ENCODE measurements around the gene SFRP5.
A peak's percentile ranks its signal among the peaks of the same experiment; 100 is the strongest.

Gene SFRP5

DNA sequence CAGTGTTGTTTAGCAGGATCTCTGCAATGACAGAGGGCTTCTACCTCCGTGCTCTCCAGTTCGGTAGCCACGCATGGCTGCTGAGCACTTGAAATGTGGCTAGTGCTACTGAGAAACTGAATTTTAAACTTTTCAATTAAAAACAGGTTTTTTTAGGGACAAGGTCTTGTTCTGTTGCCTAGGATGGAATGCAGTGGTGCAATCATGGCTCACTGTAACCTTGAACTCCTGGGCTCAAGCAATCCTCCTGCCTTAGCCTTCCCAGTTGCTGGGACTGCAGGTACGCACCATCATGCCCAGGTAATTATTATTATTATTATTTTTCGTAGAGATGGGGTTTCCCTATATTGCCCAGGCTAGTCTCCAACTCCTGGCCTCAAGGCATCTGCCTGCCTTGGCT lies 13.4 kb upstream of the SFRP5 start:
- no peak for DNase-seq (ENCODE audit: low spot score)

DNA sequence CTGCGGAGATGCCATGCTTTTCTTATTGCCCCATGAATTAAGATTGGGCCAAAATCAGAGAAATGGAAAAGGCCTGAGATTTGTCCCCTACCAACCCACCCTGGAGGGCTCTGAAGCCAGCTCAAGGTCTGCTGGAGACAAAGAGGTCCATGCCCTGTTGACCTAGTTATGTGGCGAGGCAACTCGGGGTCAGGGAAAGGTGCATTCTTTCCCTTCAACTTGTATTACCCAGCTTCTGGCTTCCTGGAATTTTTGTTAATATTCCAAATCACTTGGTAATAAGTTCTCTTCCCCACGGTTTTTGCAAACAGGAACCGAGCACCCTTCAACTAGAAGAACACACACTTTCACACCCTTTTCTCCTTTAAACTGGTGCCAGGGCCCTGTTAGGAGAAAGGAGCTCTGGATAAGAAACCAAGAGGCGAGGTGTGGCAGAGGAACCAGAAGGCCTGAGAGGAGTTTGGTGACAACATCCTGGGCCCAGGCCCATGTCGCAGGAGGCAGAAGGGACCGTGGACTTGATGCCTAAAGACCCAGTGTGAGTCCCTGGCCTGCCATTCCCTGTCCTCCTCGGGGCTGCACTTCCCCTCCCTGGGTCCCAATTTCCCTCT lies 12.5 kb upstream of the SFRP5 start:
- no peak for DNase-seq (ENCODE audit: low spot score)

DNA sequence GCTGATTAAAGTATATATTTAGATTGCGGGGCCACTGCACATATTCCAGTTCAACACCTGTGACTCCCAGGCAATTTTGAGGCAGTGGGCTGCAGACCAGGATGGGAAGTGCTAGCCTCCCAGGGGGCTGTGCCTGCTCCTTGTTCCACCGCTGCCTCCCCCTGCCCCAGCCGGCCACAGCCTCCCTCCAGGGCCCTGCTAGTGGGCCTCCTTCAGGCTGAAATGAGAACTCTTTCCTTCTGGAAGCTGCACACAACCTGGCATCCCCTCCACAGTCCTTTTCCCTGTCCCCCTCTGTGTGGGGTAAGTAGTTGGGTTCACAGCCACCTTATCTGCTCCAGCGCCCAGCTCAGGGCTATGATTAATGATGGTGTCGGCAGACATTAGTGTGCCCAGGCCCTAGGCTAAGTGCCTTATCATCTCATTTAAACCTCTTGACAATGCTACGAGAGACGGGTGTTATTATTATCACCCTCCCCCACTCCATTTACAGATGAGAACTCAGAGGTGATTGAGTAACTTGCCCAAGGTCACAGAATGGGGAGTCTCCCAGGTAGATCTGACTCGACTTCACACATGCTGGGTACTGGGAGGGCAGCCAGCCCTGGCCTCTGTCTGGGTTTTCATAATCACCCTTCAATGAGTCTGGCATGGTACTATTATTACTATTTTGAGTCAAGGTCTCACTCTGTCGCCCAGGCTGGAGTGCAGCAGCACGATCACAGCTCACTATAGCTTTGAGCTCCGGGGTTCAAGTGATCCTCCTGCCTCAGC lies 10.8 kb upstream of the SFRP5 start:
- DNase-seq (ENCODE audit: low spot score) = no peak

DNA sequence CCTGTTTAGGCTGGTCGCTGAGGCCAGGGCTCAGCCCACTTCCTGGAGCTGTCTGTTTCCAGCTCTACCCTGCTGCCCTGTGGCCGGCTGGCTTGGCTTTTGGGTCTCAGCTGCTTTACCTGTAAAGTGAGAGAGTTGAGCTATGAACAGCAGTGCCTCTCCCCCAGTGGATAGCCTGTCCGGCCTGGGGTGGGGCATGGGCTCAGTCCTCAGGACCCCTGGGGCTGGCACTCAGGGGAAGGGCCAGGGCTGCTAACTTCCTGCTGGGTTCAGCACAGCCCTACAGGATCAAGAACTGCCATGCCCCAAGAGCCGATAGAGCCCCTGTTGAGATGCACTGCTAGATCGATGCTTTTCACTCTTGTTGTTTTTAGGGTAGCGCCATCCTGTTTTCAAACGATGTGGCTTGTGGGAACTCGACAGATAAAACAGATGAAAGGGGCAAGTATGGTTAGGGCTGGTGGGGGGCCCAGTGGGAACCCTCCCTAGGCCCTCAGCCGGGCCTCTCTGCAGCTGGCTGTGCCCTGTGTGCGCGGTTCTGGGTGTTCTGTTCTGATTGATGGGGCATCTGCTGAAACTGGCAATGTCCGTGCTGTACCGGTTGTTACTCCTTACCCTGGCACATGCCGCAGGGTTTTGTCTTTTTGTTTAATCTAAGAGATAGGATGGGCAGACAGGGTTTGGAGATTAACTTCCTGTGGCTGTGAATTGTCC lies 10.0 kb upstream of the SFRP5 start:
- DNase-seq (ENCODE audit: low spot score) = no peak

DNA sequence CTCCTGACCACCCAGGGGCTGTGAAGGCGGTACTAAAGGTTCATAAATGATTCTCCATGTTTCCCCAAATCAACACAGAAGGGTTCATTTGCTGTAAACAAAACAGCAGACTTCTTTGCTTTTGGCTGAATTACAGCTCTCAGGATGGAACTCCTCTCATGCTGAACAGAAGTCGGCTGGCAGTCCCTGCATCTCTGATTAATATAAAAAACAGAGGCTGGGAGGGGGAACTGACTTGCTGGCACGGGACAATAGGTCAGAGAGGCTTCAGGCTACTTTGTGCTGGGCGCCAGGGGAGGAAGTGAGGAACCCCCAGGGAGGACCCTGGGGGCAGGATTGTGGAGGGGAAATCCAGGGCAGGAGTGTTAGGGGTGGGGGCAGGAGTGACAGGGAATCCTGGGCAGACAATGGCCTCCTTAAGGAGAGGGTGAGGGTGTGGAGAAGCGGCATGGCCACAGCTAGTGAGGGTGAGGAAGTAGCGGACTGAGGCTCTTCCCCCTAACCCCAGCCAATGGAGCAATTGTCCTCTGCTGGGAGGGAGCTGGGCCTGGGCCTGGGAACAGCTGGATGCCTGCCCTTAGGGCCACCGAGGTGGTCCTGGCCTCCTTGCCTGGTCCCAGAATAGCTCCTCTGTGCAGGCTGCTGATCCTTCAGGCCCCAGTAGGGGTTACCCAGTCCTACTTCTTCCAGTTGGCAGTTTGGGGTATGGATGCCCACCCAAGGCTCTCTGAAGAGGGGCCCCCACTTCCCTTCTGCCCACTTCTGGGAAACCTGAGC lies 9.2 kb upstream of the SFRP5 start:
- no peak for DNase-seq (ENCODE audit: low spot score)

DNA sequence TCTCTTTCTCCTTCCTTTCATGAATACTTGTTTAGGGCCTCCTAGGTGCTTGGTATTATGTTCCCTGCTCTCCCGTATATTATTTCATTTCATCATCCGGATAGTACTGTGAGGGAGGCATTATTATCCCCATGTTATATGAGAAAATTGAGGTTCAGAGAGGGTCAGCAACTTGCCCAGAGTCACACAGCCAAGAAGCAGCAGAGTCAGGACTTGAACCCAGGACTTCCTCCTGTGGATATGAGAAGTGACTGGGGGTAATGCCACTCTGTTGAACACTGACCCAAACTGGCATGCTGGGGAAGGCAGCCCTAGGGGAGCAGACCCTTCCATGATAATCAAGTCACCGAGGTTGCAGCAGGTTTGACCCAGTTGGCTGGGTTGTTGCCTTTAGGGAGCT lies 8.2 kb upstream of the SFRP5 start:
- DNase-seq (ENCODE audit: low spot score) = no peak

DNA sequence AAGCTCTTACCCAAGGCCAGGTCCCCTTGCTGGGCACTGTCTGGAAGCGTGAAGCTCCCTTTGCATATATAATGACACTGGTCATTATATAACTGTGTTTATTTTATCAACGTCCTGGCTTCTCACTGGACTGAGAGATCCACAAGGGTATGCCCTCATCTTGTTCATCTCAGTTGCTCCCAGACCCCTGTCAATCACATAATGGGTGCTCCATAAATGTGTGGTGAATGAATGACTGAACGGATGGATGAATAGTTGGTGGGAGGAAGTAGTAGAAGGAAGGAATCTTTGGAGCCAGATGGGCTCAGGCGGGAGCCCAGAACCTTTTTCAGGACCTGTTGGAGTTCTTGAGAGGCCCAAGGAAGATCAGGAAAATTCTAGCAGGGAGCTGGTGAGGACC lies 7.7 kb upstream of the SFRP5 start:
- no peak for DNase-seq (ENCODE audit: low spot score)

DNA sequence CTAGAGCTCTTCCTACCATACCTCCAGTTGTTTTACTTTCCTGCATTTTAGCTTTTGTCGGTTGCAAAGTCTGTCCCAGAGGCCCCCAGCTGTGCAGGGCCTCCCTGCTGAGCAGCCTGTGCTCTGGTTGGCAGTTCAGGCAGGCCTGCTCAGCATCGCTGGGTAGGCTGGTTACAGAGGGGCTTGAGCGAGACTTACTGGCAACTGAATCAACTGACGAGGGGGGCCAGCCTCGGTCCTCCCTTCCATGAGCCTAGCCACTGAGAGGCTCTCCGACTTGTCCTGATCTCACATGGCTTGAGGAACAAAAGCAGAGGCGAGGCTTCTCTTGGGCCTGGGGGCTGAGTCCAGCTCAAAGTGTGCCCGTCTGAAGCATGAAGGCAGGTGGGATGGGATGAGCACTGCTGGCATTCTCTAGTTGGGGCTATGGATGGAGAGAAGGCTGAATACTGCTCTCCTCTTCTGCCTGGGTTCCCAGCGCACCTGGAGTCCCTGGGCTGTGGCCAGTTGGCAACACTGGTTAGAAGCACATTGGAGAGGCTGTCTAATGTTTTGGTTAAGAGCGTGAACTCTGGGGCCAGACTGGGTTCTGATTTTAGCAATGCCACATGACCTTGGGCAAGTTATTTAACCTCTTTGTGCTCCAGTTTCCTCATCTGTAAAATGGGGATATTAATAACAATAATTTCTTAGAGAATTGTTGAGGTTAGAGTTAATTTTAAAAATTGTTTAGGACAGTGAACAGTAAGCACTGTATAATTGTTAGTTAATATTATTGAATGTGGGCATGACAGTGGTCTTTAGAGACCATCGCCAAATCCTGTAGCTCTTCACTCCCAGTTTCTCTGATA lies 6.9 kb upstream of the SFRP5 start:
- DNase-seq (ENCODE audit: low spot score) = no peak

DNA sequence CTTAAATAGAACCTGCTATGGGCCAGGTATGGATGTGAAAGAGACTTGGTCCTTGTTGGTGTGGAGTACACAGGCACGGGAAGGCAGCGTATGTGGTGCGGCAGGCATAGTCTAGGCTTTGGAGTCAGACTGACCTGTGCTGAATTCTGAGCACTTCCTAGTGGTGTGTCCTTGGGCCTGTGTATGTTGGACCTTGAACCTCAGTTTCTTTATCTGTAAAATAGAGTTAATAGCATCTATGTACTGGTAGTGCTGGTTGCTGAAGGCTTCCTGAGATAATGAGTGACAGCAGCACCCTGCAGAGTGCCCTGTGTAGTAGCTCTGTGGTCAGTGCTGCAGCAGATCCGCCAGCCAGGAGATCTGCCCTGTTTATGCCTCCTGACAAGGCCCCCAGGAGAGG lies 5.3 kb upstream of the SFRP5 start:
- DNase-seq (ENCODE audit: low spot score) = no peak

DNA sequence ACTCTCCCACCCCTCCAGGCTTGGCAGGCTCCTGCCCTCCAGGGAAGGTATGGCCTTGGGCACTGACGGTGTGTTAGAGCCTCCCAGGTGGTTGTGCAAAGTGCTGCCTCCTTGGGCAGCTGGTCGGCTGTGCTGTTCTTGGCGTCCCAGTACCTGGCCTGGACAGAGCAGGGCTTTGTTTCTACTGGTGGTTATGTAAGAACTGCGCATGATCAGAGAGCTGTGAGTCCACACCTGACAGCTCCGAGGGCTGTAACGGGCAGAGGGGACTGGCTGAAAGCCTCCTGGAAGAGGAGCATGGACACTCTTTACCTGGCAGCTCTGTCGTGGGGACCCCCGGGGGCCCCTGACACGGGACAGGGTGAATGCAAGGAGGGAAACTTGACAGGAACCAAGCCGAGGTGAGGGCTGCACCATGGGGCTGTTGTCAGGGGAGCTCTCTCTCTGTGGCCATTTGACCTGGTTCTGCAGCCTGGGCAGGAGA lies 3.1 kb upstream of the SFRP5 start:
- no peak for DNase-seq (ENCODE audit: low spot score)

DNA sequence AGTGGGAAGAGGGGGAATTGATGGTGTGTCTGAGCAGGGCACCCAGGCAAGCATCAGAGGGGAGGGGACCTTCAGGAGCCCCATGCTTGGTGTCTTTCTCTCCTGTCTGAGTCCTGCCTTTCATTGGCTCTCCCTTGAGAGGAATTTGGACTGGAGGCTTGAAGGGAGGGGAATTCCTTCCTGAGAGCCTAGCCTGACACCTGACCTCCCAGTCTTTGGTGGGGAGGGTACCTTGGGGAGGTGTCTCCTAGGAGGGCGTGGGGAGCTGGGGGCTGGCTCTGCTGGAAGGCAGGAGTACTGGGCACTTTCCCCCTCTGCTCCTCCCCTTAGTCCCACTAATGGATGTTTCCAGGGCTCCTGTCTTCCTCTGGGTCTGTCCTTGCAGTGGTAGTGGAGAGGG lies 1.3 kb upstream of the SFRP5 start:
- DNase-seq (ENCODE audit: low spot score) = no peak

DNA sequence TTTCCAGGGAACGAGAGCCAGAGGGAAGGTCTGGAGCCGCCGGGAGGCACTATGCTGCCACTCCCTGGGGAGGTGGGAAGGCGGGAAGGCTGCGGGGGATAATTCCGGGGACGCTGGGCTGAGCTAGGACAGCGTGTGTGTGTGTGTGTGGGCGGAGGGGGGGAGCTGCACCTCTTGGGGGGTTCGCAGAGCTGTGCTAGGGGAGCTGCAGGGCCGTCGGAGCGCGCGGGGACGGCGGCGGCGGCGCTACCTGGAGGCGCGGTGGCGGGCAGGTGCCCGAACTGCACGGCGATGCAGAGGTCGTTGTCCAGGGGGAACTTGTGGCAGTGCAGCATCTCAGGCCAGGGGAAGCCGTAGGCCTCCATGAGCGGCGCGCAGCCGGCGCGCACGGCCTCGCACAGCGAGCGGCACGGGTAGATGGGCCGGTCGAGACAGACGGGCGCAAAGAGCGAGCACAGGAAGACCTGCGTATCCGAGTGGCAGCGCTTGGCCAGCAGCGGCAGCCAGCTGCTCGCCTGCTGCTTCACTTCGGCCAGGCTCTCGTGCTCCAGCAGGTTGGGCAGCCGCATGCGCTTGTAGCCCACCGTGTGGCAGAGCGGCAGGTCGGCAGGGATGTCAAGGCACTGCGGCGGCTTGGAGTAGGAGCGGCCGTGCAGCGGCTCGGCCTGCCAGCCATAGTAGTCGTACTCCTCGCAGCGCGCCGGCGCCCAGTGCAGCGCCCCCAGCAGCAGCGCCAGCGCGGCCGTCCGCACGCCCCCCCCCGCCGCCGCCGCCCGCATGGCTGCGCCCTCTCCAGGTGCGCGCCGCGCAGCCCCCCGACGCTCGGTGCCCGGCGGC lies 526 bp downstream of the SFRP5 start:
- peak; percentile 74 for DNase-seq (ENCODE audit: low spot score)

DNA sequence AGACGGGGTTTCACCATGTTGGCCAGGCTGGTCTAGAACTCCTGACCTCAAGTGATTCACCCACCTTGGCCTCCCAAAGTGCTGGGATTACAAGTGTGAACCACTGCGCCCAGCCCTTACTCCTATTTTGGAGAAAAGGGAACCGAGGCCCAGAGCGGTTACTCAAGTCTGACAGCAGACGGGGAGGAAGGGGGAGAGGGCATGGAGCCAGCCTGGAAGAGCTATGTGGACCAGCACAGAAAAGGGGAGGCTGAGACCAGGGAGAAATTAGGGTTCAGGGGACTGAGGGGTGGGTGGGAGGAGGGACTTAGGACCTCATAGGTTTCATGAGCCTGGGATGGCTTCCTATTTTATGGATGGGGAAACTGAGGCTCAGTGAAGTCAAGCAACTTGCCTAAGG lies 1.5 kb downstream of the SFRP5 start:
- DNase-seq (ENCODE audit: low spot score) = no peak

DNA sequence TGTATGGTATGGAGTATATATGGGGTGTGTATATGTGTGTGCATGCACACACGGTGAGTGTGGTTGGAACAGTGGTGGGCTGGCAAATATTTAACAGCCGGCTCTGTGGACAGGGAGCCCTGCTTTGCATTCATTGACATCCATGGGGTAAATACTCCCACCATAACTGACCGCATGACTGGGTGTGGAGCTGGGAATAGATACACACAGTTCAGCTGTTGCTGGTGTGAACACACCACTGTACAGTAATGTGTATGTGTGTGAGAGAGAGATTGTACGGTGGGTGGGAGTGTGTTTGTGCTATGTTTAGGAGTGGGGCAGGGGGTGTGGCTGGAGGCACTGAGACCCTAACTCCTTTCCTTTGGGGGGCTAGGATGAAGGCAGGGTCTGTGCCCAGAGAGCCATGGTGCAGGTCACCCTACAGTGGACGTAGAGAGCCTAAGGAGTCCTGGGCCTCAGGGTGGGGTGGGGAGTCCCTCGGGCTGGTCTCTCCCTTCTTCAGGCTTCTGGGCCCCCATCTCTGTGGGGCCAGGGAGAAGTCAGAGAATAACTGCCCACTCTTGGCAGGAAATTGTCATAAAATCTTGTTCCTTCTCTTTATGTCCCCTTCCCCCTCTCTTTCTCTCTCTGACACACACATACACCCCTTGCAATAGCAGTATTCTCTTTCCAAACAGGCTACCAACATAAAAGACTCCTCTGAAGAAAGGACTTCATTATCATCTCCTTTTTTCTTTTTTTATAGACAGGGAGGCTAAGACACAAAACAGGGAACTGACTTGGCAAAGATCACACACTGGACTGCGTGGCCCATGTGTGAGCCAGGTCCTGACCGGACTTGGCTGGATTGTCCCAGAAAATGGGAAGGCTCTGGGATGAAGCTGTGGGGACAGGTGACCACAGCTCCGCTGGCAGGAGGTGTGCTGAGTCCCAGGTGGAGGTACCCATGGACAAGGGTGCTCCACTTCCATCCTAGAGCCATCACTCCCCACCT lies 3.2 kb downstream of the SFRP5 start:
- DNase-seq (ENCODE audit: low spot score) = no peak

DNA sequence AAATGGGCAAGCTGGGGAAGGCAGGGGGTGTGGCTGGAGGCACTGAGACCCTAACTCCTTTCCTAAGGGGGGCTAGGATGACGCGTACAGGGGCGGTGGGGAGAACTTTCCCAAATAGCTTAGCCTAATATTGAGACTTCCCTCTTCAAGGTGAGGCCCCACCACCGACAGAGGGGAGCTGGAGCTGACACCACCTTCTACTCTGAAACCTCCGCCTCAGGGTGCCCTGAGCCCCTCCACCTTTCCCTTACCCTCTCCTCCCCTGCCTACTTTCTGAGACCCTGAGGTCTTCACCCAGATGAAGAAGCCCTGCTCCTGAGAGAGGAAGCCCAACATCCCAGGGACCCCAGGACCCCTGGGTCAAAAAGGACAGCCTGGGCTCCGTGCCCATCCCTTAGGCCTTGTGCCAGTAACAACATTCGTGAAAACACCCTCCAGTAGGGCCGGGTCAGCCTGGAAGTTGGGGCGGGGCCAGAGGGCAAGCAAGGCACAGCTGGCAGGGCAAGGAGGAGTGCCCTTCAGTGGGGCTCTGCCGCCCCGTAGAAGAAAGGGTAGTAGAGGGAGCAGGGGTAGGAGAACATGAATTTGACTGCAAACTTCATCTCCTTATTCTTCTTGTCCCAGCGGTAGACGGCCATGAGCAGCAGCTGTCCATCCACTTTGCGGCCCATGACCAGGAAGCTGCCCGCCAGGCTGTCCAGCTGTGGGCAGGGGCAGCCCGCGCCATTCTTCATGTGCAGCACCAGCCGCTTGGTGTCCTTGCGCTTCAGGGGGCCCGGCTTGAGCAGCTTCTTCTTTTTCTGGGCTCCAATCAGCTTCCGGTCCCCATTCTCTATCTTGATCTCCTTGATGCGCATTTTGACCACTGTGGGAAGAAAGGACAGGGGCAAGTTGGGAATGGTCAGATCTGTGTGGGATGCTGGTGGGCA lies 4.5 kb downstream of the SFRP5 start:
- DNase-seq (ENCODE audit: low spot score) = no peak

DNA sequence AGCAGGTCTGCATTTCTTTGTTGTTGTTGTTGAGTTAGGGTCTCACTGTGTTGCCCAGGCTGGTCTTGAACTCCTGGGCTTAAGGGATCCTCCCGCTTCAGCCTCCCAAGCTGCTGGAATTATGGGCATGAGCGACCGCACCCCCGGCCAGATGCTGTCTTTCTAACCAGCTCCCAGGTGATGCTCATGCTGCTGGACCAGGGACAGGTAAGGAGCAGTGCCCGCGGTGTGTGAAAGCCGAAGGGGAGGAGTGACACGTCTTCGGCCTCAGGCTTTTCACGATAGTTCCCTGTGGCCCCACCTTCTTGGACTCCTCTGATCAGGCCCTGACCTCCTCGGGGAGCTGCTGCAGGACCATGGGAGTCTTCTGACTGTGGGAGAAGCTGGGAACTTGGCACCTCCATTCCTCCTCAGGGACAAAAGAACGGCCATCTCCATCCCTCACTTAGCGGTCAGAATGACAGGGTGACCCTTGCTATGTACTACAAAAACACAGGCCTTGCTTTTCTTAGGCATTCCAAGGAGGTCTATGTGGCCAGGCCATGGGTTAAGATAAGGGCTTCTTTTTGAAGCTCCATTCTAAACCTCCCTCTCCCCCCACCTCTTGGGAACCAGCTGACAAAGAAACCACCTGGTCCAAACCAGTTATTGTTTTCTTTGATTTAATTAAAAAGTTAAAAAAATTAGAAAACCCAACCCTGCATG lies 5.5 kb downstream of the SFRP5 start:
- no peak for DNase-seq (ENCODE audit: low spot score)

DNA sequence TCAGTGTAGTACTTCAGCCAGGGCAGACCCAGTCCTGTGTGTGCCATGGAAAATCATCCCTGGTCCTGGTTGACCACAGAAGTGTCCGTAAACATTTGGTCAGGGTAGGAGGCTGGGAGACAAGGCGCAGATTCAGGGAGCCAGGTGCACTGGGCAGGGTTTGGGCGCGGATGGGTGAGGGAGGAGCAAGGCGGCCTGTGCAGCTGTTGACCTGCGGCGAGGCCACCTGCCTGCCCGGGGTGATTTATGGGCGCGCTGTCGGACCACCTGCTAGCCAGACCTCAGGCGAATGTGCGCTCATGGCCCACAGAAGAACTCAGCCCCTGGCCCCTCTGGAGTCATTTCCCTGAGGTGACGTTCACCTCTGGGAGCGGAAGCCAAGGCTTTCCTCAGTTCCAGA lies 6.6 kb downstream of the SFRP5 start:
- no peak for DNase-seq (ENCODE audit: low spot score)

DNA sequence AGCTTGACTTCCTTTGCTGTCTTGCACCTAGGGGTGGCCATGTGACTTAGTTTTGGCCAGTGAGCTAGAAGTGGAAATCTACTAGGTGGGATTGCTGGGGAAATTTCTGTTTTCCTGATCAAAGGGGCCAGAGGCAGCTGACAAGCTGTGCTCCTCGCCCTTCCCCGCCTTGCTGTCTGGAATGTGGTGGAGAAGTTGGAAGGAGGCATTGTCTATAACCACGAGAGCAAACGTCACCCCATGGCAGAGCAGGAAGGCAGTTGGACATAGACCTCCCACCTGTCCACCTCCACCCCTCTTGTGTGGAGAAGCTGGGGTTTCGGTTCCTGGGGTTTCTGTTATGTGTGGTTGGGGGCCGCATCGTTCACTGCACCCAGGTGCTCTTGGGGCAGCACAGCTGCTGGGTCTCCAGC lies 7.3 kb downstream of the SFRP5 start:
- DNase-seq (ENCODE audit: low spot score) = no peak
